Gastrocnemius medialis (tissue), 4 donors: Measurements from ENCODE around the gene CCDC30.

Source experiments
- CTCF ChIP-seq, 5 experiments: fragments of 450-650 bp in 3 of 5; fragments of 200-600 bp in 2 of 5; sonication (generic) in 2 of 5; IDR thresholded peaks in 4 of 5; conservative IDR thresholded peaks in 1 of 5; 1 replicate in 4 of 5; 2 replicates in 1 of 5; pipeline ENCODE4 v1.5.1; 2016 to 2019; ENCODE audit warnings: antibody characterized with exemption in 5 of 5, mild to moderate bottlenecking in 3 of 5, moderate library complexity in 3 of 5
- POLR2A ChIP-seq, 2 donors: fragments of 450-650 bp; IDR thresholded peaks; one replicate each; pipeline ENCODE4 v1.6.1; 2017; ENCODE audit warnings: antibody characterized with exemption in 2 of 2, mild to moderate bottlenecking in 2 of 2, moderate library complexity in 2 of 2

DNA sequence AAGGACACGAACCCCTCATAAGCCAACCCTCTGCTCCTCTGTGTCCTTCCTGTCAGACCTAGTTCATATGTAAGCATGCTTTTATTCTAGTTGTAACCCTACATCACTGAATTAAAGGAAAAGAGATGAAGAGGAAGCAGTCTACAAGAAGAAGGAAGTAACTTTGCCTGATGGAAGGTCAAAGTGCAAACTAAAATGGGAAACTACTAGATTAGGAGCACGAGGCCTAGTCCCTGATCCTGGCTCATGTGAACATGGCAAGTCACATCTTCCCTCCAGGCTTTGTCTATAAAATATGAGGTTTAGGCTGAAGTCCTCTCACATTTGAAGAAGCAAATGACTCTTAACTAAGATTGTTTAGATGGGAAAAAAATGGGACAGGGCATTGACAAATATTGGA lies 20.4 kb upstream of the CCDC30 start:
- TF ChIP-seq CTCF (IDR thresholded peaks at IDR 0.05 in 4 of 5, conservative IDR thresholded peaks at IDR 0.05 in 1 of 5), result no peak
- TF ChIP-seq POLR2A (IDR thresholded peaks at IDR 0.05), result no peak
